Measurements from ENCODE around the gene RABL2B. TPM values are rescaled to one million over a fixed set of nuclear protein-coding genes. Genes with fewer than 3 reads are reported as not detected.

The RABL2B gene
- total RNA-seq, 6 experiments from 2014 or later, result 3.0 to 14.2 (median 9.5) TPM

GRCh38 chr22:50737728-50738648, 45.4 kb downstream of the RABL2B start, which contains the start of gene ACR:
Gene ACR (plus strand): TSS chr22:50738204. CDS start chr22:50738236, 32 bp downstream.
- no peaks in the 10 kb centered on the region for H3K9me3 ChIP-seq
- intact Hi-C loops (cut with DNase I), result no loop called here
- no peaks in the 10 kb centered on the region for H3K27me3 ChIP-seq
- H3K4me3 ChIP-seq, result no peak within 1 kb of the TSS
- no peaks in the 10 kb centered on the region for H3K36me3 ChIP-seq
- ATAC-seq (no peak), DNase-seq (no peak)
- no peak within 1 kb of the TSS for H3K27ac ChIP-seq
- TF ChIP-seq POLR2A (IDR thresholded peaks at IDR 0.05) (no peak), CTCF (IDR thresholded peaks at IDR 0.05) (no peak)
- WGBS (ENCODE audit: insufficient coverage, low coverage, low lambda C conversion rate, missing lambda C conversion rate), result 91% methylated on average over 6 of the region's 13 CpGs
- H3K4me1 ChIP-seq, result no peaks in the 10 kb centered on the region

GRCh38 chr22:50735739-50736030, 47.8 kb downstream of the RABL2B start:
- no peaks in the 10 kb centered on the region for H3K36me3 ChIP-seq
- 73% methylated on average over 5 of the region's 6 CpGs for WGBS (ENCODE audit: insufficient coverage, low coverage, low lambda C conversion rate, missing lambda C conversion rate)

GRCh38 chr22:50734986-50735738, 48.3 kb downstream of the RABL2B start:
- Histone ChIP-seq H3K27ac (no peak overlapping the region), H3K4me3 (no peak overlapping the region), H3K27me3 (no peaks in the 10 kb centered on the region), H3K9me3 (no peaks in the 10 kb centered on the region), H3K4me1 (no peaks in the 10 kb centered on the region), H3K36me3 (no peaks in the 10 kb centered on the region)
- ATAC-seq (no peak), DNase-seq (no peak)
- TF ChIP-seq CTCF (IDR thresholded peaks at IDR 0.05) (no peak), POLR2A (IDR thresholded peaks at IDR 0.05) (no peak)
- intact Hi-C loops (cut with DNase I), result no loop called here
- 92% methylated on average over 10 of the region's 13 CpGs for WGBS (ENCODE audit: insufficient coverage, low coverage, low lambda C conversion rate, missing lambda C conversion rate)

More at GRCh38 chr22:50735739-50736030, 47.8 kb downstream of the RABL2B start:
- Histone ChIP-seq H3K4me1 (no peaks in the 10 kb centered on the region), H3K9me3 (no peaks in the 10 kb centered on the region), H3K4me3 (no peak overlapping the region), H3K27me3 (no peaks in the 10 kb centered on the region), H3K27ac (no peak overlapping the region)
- TF ChIP-seq POLR2A (IDR thresholded peaks at IDR 0.05), result no peak
- ATAC-seq, result no peak
- no peak for DNase-seq
- intact Hi-C loops (cut with DNase I), result no loop called here

GRCh38 chr22:50734343-50734771, 49.1 kb downstream of the RABL2B start:
- intact Hi-C loops (cut with DNase I), result no loop called here
- no peaks in the 10 kb centered on the region for H3K36me3 ChIP-seq
- no peaks in the 10 kb centered on the region for H3K27me3 ChIP-seq
- DNase-seq, result peak in 1 of 3 donors; percentile 37
- no peak overlapping the region for H3K4me3 ChIP-seq
- H3K9me3 ChIP-seq, result no peaks in the 10 kb centered on the region
- H3K4me1 ChIP-seq, result no peaks in the 10 kb centered on the region
- no peak overlapping the region for H3K27ac ChIP-seq
- TF ChIP-seq CTCF (IDR thresholded peaks at IDR 0.05), result no peak
- no peak for TF ChIP-seq POLR2A (IDR thresholded peaks at IDR 0.05)
- WGBS (ENCODE audit: insufficient coverage, low coverage, low lambda C conversion rate, missing lambda C conversion rate), result 77% methylated on average over 7 of the region's 10 CpGs
- no peak for ATAC-seq

Measured in right lobe of liver (tissue), 6 donors.